SU-DHL-6 (cell line): ENCODE measurements around the gene LDAF1.
"Not testable (repeated sequence)": the region's sequence is repeated elsewhere in the genome, so short reads cannot be mapped to it uniquely, and the experiment has no call there.

Source experiments
- H2AFZ ChIP-seq: fragments of 200-600 bp; sonication (generic); 2 replicates; pipeline ENCODE4 v1.6.1; 2014; ENCODE audit warnings: low read depth, mild to moderate bottlenecking, moderate library complexity, mixed read lengths, antibody characterized with exemption, low read length; ENCODE audit not compliant: severe bottlenecking
- H3F3A ChIP-seq: fragments of 200-600 bp; shearing (Covaris generic); 2 replicates; pipeline ENCODE4 v1.6.0; 2016; ENCODE audit warnings: antibody characterized with exemption, mild to moderate bottlenecking; ENCODE audit not compliant: insufficient read depth
- H3K27ac ChIP-seq: fragments of 200-600 bp; sonication (generic); 2 replicates; pipeline ENCODE4 v1.5.1; 2016; ENCODE audit warnings: low read depth, mild to moderate bottlenecking, low read length, moderate library complexity, mixed read lengths
- H3K27me3 ChIP-seq: fragments of 200-600 bp; sonication (generic), shearing (Covaris generic); 2 replicates; pipeline ENCODE4 v1.6.0; 2014; ENCODE audit warnings: mild to moderate bottlenecking, low read length
- H3K36me3 ChIP-seq: fragments of 200-600 bp; sonication (generic); 2 replicates; pipeline ENCODE4 v1.6.1; 2014; ENCODE audit warnings: mild to moderate bottlenecking, low read length, mixed read lengths
- H3K4me2 ChIP-seq: fragments of 300-600, 200-600 bp; shearing (Covaris generic), sonication (generic); 2 replicates; pipeline ENCODE4 v1.6.0; 2014; ENCODE audit warnings: low read length, low read depth, mild to moderate bottlenecking; ENCODE audit not compliant: poor library complexity, severe bottlenecking
- H3K4me3 ChIP-seq: fragments of 200-600 bp; sonication (generic); 2 replicates; pipeline ENCODE4 v1.5.1; 2014; ENCODE audit warnings: antibody characterized with exemption, low read length, mild to moderate bottlenecking, mixed read lengths; ENCODE audit not compliant: insufficient read depth, poor library complexity, severe bottlenecking
- H3K79me2 ChIP-seq: fragments of 200-600 bp; sonication (generic); 2 replicates; pipeline ENCODE4 v1.6.1; 2014; ENCODE audit warnings: mild to moderate bottlenecking, low read length, moderate library complexity; ENCODE audit not compliant: insufficient read depth
- H3K9ac ChIP-seq: fragments of 200-600 bp; sonication (generic); 2 replicates; pipeline ENCODE4 v1.7.0; 2014; ENCODE audit warnings: mild to moderate bottlenecking, low read length
- H3K9me2 ChIP-seq: fragments of 200-600 bp; sonication (generic); replicated peaks from 2 replicates; pipeline ENCODE4 v1.6.1; 2014; ENCODE audit warnings: low read length; ENCODE audit not compliant: insufficient read depth
- H3K9me3 ChIP-seq: fragments of 200-600 bp; sonication (generic); 2 replicates; pipeline ENCODE4 v1.6.1; 2014; ENCODE audit warnings: low read length, mixed read lengths; ENCODE audit not compliant: insufficient read depth
- H4K20me1 ChIP-seq: fragments of 200-600 bp; sonication (generic); 2 replicates; pipeline ENCODE4 v1.6.1; 2014; ENCODE audit warnings: low read depth, mild to moderate bottlenecking, antibody characterized with exemption, low read length, moderate library complexity, mixed read lengths
- CTCF ChIP-seq: fragments of 200-600 bp; sonication (generic); IDR thresholded peaks from one replicate; pipeline ENCODE4 v1.5.1; 2017; ENCODE audit warnings: antibody characterized with exemption, mild to moderate bottlenecking, low read length, moderate library complexity; ENCODE audit not compliant: insufficient read depth, poor library complexity, severe bottlenecking
- EZH2phosphoT487 ChIP-seq: fragments of 200-600 bp; sonication (generic), shearing (Covaris generic); conservative IDR thresholded peaks from 2 replicates; pipeline ENCODE4 v1.6.1; 2018; ENCODE audit warnings: mild to moderate bottlenecking, antibody characterized with exemption, low read length, moderate library complexity, mixed read lengths

LDAF1 gene

GRCh38 chr16:21167929-21168602 lies 9.6 kb downstream of the LDAF1 start:
- Histone ChIP-seq H3K4me3 (no peak overlapping the region), H3K4me2 (no peak overlapping the region), H2AFZ (no peak overlapping the region), H3K36me3 (peaks cover 12% of the 10 kb centered on the region), H3K9ac (no peak overlapping the region), H3K27ac (no peak overlapping the region), H3K9me2 (no peaks in the 10 kb centered on the region), H4K20me1 (no peaks in the 10 kb centered on the region), H3F3A (no peaks in the 10 kb centered on the region), H3K9me3 (no peaks in the 10 kb centered on the region), H3K27me3 (no peaks in the 10 kb centered on the region), H3K79me2 (no peaks in the 10 kb centered on the region)
- TF ChIP-seq EZH2phosphoT487 (no peak), CTCF (no peak)

DNA sequence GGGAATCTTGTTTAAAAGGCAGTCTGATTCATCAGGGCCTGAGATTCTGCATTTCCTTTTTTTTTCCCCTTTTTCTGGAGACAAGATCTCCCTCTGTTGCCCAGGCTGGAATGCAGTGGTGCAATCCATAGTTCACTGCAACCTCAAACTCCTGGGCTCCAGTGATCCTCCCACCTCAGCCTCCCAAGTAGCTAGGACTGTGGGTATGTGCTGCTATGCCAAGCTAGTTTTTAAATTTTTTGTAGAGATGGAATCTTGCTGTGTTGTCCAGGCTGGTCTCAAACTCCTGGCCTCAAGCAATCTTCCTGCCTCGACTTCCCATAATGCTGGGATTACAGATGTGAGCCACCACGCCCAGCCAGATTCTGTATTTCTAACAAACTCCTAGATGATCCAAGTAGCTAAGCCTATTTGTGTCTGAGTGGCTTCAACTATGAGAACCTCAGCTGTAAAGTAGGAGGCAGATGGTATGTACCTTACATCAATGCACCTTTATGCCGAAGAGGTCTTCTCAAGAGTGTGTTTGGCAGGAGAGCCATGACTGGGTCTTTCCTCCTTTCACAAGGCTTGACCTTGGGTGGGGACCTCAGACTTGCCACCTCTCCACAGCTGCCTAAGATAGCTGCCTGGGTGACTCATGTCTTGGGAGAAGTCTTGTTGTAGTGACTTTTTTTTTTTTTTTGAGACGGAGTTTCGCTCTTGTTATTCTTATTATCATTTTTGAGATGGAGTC lies 10.9 kb downstream of the LDAF1 start:
- no peak overlapping the region for H3K27ac ChIP-seq
- no peaks in the 10 kb centered on the region for H3K79me2 ChIP-seq
- no peaks in the 10 kb centered on the region for H3K27me3 ChIP-seq
- no peak overlapping the region for H3K4me3 ChIP-seq
- no peaks in the 10 kb centered on the region for H4K20me1 ChIP-seq
- no peaks in the 10 kb centered on the region for H3K9me2 ChIP-seq
- no peak overlapping the region for H3K4me2 ChIP-seq
- no peaks in the 10 kb centered on the region for H3F3A ChIP-seq
- H3K36me3 ChIP-seq, result peaks cover 12% of the 10 kb centered on the region
- no peaks in the 10 kb centered on the region for H3K9me3 ChIP-seq
- no peak overlapping the region for H2AFZ ChIP-seq
- H3K9ac ChIP-seq, result no peak overlapping the region
- TF ChIP-seq CTCF (no peak), EZH2phosphoT487 (no peak)

DNA sequence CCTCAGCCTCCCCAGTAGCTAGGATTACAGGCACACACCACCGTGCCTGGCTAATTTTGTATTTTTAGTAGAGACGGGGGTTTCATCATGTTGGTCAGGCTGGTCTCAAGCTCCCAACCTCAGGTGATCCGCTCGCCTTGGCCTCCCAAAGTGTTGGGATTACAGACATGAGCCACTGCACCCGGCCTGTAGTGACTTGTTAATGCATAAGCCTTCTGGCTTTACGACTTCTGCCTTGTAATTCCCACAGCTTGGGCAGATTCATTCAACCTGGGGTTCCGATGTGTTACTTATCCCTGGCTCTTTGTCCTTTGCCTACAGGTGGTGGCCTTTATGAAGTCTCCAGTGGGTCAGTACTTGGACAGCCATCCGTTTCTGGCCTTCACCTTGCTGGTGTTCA lies 11.6 kb downstream of the LDAF1 start:
- not testable (repeated sequence) for H2AFZ ChIP-seq, H3K79me2 ChIP-seq, H3K36me3 ChIP-seq, H3K9ac ChIP-seq, H3K4me3 ChIP-seq, H3K9me2 ChIP-seq, H3K27me3 ChIP-seq, H3F3A ChIP-seq, H3K9me3 ChIP-seq, H3K4me2 ChIP-seq, H4K20me1 ChIP-seq, H3K27ac ChIP-seq

DNA sequence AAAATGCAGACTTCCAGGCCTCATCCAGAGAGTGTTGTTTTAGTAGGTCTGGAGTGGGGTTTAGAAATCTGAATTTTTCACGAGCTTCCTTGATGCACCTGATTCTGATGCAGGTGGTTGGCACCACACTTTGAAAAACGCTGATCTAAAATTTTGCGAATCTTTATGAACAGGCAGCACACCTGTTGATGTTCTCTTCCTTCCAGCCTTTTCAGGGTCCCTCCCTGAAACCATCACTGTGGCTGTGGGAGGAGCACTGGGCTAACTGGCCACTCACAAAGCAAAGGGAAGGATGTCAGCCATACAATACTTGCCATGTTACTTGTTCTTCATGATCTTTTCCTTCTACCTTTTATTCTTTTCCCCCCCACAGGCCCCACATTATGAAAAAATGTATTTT lies 14.2 kb downstream of the LDAF1 start:
- TF ChIP-seq CTCF (no peak), EZH2phosphoT487 (no peak)
- Histone ChIP-seq H3K4me2 (no peak overlapping the region), H3K9me3 (no peaks in the 10 kb centered on the region), H3K9ac (no peak overlapping the region), H3K79me2 (no peaks in the 10 kb centered on the region), H3K9me2 (no peaks in the 10 kb centered on the region), H3K36me3 (peaks cover 8% of the 10 kb centered on the region), H4K20me1 (no peaks in the 10 kb centered on the region), H3K27ac (no peak overlapping the region), H3K27me3 (no peaks in the 10 kb centered on the region), H2AFZ (no peak overlapping the region), H3K4me3 (no peak overlapping the region), H3F3A (no peaks in the 10 kb centered on the region)
